ENCODE results near the gene TAS2R8.

The TAS2R8 gene

GRCh38 chr12:10759657-10760056, 47.4 kb downstream of the TAS2R8 start:
- no peak for DNase-seq
- in situ Hi-C loops (cut with MboI; ENCODE audit: low pct_unique_long_range_greater_than_20kb, low sequenced_read_pairs) = loop anchor here (10.0 to 25.0 kb wide), 2 partner anchors 428 to 725 kb away; partner anchors contain the start of gene TAS2R42

- in situ Hi-C loops (cut with MboI; ENCODE audit: low pct_unique_long_range_greater_than_20kb, low sequenced_read_pairs) = loop anchor here (25.0 kb wide), 1 partner anchor 431 kb away; the partner anchor contains the start of gene TAS2R42
- no peak for DNase-seq
Measured at GRCh38 chr12:10756194-10756593, 50.9 kb downstream of the TAS2R8 start.

Data from KBM-7 (cell line).